ENCODE measurements around the gene FANK1.

Gene FANK1

GRCh38 chr10:125992254-125992653 lies 95.9 kb downstream of the FANK1 start:
- no peak for DNase-seq

GRCh38 chr10:125994601-125995000 lies 98.2 kb downstream of the FANK1 start:
- DNase-seq = no peak

- no peak for DNase-seq
These were observed 99.5 kb downstream of the FANK1 start for GRCh38 chr10:125995726-125996304.

- no peak for DNase-seq
These were observed 101.2 kb downstream of the FANK1 start for GRCh38 chr10:125997586-125997985.

- DNase-seq = no peak
These were observed 103.3 kb downstream of the FANK1 start for GRCh38 chr10:125999694-126000093.

GRCh38 chr10:126001576-126001975 lies 105.2 kb downstream of the FANK1 start:
- no peak for DNase-seq

GRCh38 chr10:126004752-126005151 lies 108.4 kb downstream of the FANK1 start:
- no peak for DNase-seq

GRCh38 chr10:126006264-126006663 lies 109.9 kb downstream of the FANK1 start:
- DNase-seq = no peak

GRCh38 chr10:126006906-126007305 lies 110.5 kb downstream of the FANK1 start:
- no peak for DNase-seq

GRCh38 chr10:126009650-126010049 lies 113.3 kb downstream of the FANK1 start:
- no peak for DNase-seq

GRCh38 chr10:126011995-126012394 lies 115.6 kb downstream of the FANK1 start:
- no peak for DNase-seq

- no peak for DNase-seq
These were observed 116.1 kb downstream of the FANK1 start for GRCh38 chr10:126012485-126012884.

- no peak for DNase-seq
These were observed 117.3 kb downstream of the FANK1 start for GRCh38 chr10:126013489-126014281.

- DNase-seq = no peak
These were observed 117.9 kb downstream of the FANK1 start for GRCh38 chr10:126014309-126014708.

GRCh38 chr10:126015413-126015812 lies 119.0 kb downstream of the FANK1 start:
- DNase-seq = no peak

- DNase-seq = no peak
These were observed 119.9 kb downstream of the FANK1 start for GRCh38 chr10:126016156-126016805.

- no peak for DNase-seq
These were observed 120.5 kb downstream of the FANK1 start for GRCh38 chr10:126016882-126017281.

GRCh38 chr10:126017961-126018560 lies 121.7 kb downstream of the FANK1 start:
- DNase-seq = no peak

GRCh38 chr10:126021833-126022500 lies 125.6 kb downstream of the FANK1 start:
- DNase-seq = no peak

GRCh38 chr10:126022841-126023240 lies 126.5 kb downstream of the FANK1 start:
- no peak for DNase-seq

- no peak for DNase-seq
These were observed 131.3 kb downstream of the FANK1 start for GRCh38 chr10:126027692-126028091.

- no peak for DNase-seq
These were observed 133.6 kb downstream of the FANK1 start for GRCh38 chr10:126029999-126030398.

- DNase-seq = no peak
These were observed 138.2 kb downstream of the FANK1 start for GRCh38 chr10:126034586-126034985.
